BLaER1 treated with 17β-estradiol and CSF1 and Interleukin-3, amounts not matched to agents 10 nM and 100 nM (cell line): Measurements from ENCODE around the gene DCDC1.

Experiments used
- H3K27ac ChIP-seq, 11 experiments: shearing (Covaris generic); formaldehyde crosslinking; 2 replicates each; pipeline ENCODE4 v1.8.1; 2022
- H3K27me3 ChIP-seq, 11 experiments: shearing (Covaris generic); formaldehyde crosslinking; 2 replicates each; pipeline ENCODE4 v1.8.1; 2022
- H3K36me3 ChIP-seq, 11 experiments: shearing (Covaris generic); formaldehyde crosslinking; 2 replicates each; pipeline ENCODE4 v1.8.1; 2022
- H3K4me1 ChIP-seq, 10 experiments: shearing (Covaris generic); formaldehyde crosslinking; 2 replicates each; pipeline ENCODE4 v1.8.1; 2022
- H3K4me2 ChIP-seq, 11 experiments: shearing (Covaris generic); formaldehyde crosslinking; 2 replicates each; pipeline ENCODE4 v1.8.1; 2022
- H3K4me3 ChIP-seq, 10 experiments: shearing (Covaris generic); formaldehyde crosslinking; 2 replicates each; pipeline ENCODE4 v1.8.1; 2022
- H3K9ac ChIP-seq, 11 experiments: shearing (Covaris generic); formaldehyde crosslinking; 2 replicates each; pipeline ENCODE4 v1.8.1; 2022
- H3K9me3 ChIP-seq, 11 experiments: shearing (Covaris generic); formaldehyde crosslinking; replicated peaks in 1 of 11; 2 replicates each; pipeline ENCODE4 v1.8.1; 2022
- H4K20me1 ChIP-seq, 11 experiments: shearing (Covaris generic); formaldehyde crosslinking; 2 replicates each; pipeline ENCODE4 v1.8.1; 2022
- Cebpa-rat ChIP-seq, 11 experiments: shearing (Covaris generic); IDR thresholded peaks; 2 replicates each; pipeline ENCODE4 v1.8.1; 2022

Gene DCDC1

GRCh38 chr11:30991376-30991775 is 378.2 kb downstream of the DCDC1 start:
- Histone ChIP-seq H3K27ac (no peak overlapping the region), H3K36me3 (no peaks in the 10 kb centered on the region), H3K9me3 (no peaks in the 10 kb centered on the region), H3K4me1 (no peaks in the 10 kb centered on the region), H3K27me3 (no peaks in the 10 kb centered on the region), H3K9ac (no peak overlapping the region), H4K20me1 (no peaks in the 10 kb centered on the region), H3K4me2 (no peak overlapping the region), H3K4me3 (no peak overlapping the region)
- no peak for TF ChIP-seq Cebpa-rat (IDR thresholded peaks at IDR 0.05)

GRCh38 chr11:30990625-30991296 is 378.8 kb downstream of the DCDC1 start:
- H3K4me2 ChIP-seq, result no peak overlapping the region
- no peak overlapping the region for H3K27ac ChIP-seq
- no peak overlapping the region for H3K4me3 ChIP-seq
- H3K9ac ChIP-seq, result no peak overlapping the region
- H3K9me3 ChIP-seq, result no peaks in the 10 kb centered on the region
- no peaks in the 10 kb centered on the region for H3K36me3 ChIP-seq
- H3K27me3 ChIP-seq, result no peaks in the 10 kb centered on the region
- no peak for TF ChIP-seq Cebpa-rat (IDR thresholded peaks at IDR 0.05)
- H3K4me1 ChIP-seq, result no peaks in the 10 kb centered on the region
- no peaks in the 10 kb centered on the region for H4K20me1 ChIP-seq

- no peak overlapping the region for H3K9ac ChIP-seq
- no peaks in the 10 kb centered on the region for H3K27me3 ChIP-seq
- H3K27ac ChIP-seq, result no peak overlapping the region
- no peaks in the 10 kb centered on the region for H3K9me3 ChIP-seq
- no peaks in the 10 kb centered on the region for H3K4me1 ChIP-seq
- no peaks in the 10 kb centered on the region for H3K36me3 ChIP-seq
- no peak for TF ChIP-seq Cebpa-rat (IDR thresholded peaks at IDR 0.05)
- H3K4me3 ChIP-seq, result no peak overlapping the region
- H4K20me1 ChIP-seq, result no peaks in the 10 kb centered on the region
- H3K4me2 ChIP-seq, result no peak overlapping the region
These were observed 381.7 kb downstream of the DCDC1 start for GRCh38 chr11:30987819-30988218.

DNA sequence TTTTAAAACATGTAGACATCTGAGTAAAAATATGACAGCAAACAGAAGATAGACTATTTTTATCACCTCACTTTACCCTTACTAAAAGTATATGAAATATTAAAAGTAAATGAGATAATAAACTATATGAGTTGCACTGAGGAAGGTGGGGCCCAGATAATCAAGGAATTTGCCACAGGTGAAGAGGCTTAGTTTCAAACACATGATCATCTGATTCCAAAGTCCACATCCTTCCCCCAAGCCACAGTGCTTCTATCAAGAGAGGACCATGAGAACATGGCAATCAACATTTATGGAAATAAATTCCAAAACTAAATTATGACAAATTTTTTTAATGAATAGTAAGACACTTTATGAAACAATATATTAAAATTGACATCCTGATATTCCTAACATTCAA is 384.0 kb downstream of the DCDC1 start:
- Histone ChIP-seq H4K20me1 (no peaks in the 10 kb centered on the region), H3K4me1 (no peaks in the 10 kb centered on the region), H3K27me3 (no peaks in the 10 kb centered on the region), H3K9ac (no peak overlapping the region), H3K4me2 (no peak overlapping the region), H3K27ac (no peak overlapping the region), H3K9me3 (no peaks in the 10 kb centered on the region), H3K4me3 (no peak overlapping the region), H3K36me3 (no peaks in the 10 kb centered on the region)
- no peak for TF ChIP-seq Cebpa-rat (IDR thresholded peaks at IDR 0.05)

DNA sequence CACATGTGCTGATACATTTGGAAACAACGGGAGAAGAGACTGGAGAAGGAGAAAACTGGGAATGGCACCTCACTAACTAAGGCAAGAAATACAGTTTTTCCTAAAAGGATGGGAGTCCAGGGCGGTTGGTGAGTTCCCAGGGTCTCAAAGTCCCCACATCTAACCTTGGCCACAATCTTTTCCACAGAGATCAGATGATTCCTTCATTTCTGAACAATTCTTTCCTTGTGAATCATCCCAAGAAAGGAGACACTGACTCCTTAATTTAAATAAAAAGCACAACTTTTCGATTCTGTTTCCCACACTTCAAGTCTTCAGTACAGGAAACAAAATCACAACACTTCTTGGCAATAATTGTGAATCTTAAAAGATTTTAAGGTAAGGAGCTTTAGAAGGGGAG is 384.7 kb downstream of the DCDC1 start:
- H3K4me2 ChIP-seq, result no peak overlapping the region
- TF ChIP-seq Cebpa-rat (IDR thresholded peaks at IDR 0.05), result no peak
- no peak overlapping the region for H3K9ac ChIP-seq
- H3K27ac ChIP-seq, result no peak overlapping the region
- H4K20me1 ChIP-seq, result no peaks in the 10 kb centered on the region
- no peaks in the 10 kb centered on the region for H3K9me3 ChIP-seq
- H3K36me3 ChIP-seq, result no peaks in the 10 kb centered on the region
- no peaks in the 10 kb centered on the region for H3K4me1 ChIP-seq
- H3K27me3 ChIP-seq, result no peaks in the 10 kb centered on the region
- no peak overlapping the region for H3K4me3 ChIP-seq

DNA sequence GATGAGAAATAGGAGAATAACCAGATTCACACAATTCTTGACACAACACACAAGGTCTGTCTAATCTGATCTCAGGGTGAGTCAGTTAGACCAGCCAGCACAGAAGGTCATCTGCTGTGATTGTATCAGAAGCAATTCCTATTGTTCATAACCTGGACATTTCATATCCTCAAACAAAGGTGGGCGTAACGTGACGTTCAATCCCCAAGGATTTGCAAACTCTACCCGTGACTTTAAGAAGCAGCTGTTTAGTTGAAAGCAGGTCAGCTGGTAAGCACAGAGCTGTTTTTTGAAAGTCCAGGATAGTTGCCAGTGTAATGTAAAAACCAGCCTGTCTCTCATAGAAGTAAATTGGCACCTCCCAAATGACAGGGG is 385.1 kb downstream of the DCDC1 start:
- no peak overlapping the region for H3K9ac ChIP-seq
- H3K4me3 ChIP-seq, result no peak overlapping the region
- no peaks in the 10 kb centered on the region for H4K20me1 ChIP-seq
- TF ChIP-seq Cebpa-rat (IDR thresholded peaks at IDR 0.05), result no peak
- no peaks in the 10 kb centered on the region for H3K9me3 ChIP-seq
- H3K27ac ChIP-seq, result no peak overlapping the region
- H3K36me3 ChIP-seq, result no peaks in the 10 kb centered on the region
- H3K4me1 ChIP-seq, result no peaks in the 10 kb centered on the region
- no peaks in the 10 kb centered on the region for H3K27me3 ChIP-seq
- no peak overlapping the region for H3K4me2 ChIP-seq

GRCh38 chr11:30983776-30984441 is 385.6 kb downstream of the DCDC1 start:
- H3K4me1 ChIP-seq, result no peaks in the 10 kb centered on the region
- no peak overlapping the region for H3K4me3 ChIP-seq
- no peaks in the 10 kb centered on the region for H3K27me3 ChIP-seq
- H3K9me3 ChIP-seq, result no peaks in the 10 kb centered on the region
- H4K20me1 ChIP-seq, result no peaks in the 10 kb centered on the region
- no peak overlapping the region for H3K27ac ChIP-seq
- no peak for TF ChIP-seq Cebpa-rat (IDR thresholded peaks at IDR 0.05)
- H3K4me2 ChIP-seq, result no peak overlapping the region
- H3K36me3 ChIP-seq, result no peaks in the 10 kb centered on the region
- no peak overlapping the region for H3K9ac ChIP-seq

GRCh38 chr11:30983143-30983542 is 386.4 kb downstream of the DCDC1 start:
- Histone ChIP-seq H3K9me3 (no peaks in the 10 kb centered on the region), H3K4me1 (no peaks in the 10 kb centered on the region), H3K36me3 (no peaks in the 10 kb centered on the region), H3K27me3 (no peaks in the 10 kb centered on the region), H3K27ac (no peak overlapping the region), H3K4me2 (no peak overlapping the region), H3K9ac (no peak overlapping the region), H3K4me3 (no peak overlapping the region), H4K20me1 (no peaks in the 10 kb centered on the region)
- no peak for TF ChIP-seq Cebpa-rat (IDR thresholded peaks at IDR 0.05)

DNA sequence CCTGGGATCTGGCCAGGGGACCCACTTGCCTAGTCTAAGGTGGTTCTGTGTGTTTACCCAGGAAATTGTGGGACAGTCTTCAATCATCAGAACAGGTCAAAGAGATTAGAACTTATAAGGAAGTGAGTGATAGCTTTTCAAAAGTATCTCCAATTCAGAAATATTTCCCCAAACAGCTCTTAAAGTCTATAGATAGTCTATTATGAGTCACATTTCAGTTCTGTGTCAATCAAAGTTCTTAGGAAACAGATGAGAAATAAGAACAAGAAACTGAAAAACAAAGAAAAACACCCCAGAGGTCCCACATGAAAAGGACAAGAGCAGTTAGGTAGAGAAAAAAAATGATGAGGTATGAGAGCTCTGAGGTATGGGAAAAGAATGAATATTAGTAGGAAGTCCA is 402.0 kb downstream of the DCDC1 start:
- Histone ChIP-seq H3K36me3 (no peaks in the 10 kb centered on the region), H3K27me3 (no peaks in the 10 kb centered on the region), H3K4me2 (no peak overlapping the region), H3K4me1 (no peaks in the 10 kb centered on the region), H3K9ac (no peak overlapping the region), H3K9me3 (peaks cover 0 to 10% (median under 1%) of the 10 kb centered on the region in 11 experiments; a peak in 4 of 22 replicates), H3K4me3 (no peak overlapping the region), H4K20me1 (no peaks in the 10 kb centered on the region; a peak in 1 of 22 replicates), H3K27ac (no peak overlapping the region)
- no peak for TF ChIP-seq Cebpa-rat (IDR thresholded peaks at IDR 0.05)

DNA sequence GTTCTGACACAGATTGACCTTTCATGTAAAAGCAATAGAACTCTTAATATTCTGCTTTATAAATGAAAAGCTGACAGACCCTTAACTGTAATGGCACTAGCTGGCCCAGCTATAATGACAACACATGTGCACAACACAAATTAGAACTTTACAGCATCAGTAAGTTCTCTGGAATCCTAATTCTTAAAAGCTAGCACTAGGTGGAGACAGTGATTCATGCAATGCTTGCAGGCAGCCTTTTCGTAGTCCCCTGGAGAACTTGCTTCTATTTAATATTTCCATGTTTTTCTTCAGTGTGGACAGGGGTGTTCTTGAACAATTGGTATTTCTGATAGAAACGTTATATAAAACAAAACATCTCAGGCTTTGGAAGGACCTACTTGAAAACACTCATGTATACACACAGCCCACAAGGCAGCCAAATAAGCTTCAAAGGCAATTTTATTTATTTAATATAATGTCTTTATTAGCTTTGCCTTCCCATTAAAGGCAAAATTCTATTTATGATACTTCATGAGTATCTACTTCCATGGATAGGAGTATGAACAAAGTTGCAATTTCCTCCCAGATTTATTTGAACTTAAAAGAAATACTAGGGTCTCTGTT is 409.0 kb downstream of the DCDC1 start:
- Histone ChIP-seq H4K20me1 (no peaks in the 10 kb centered on the region), H3K9ac (no peak overlapping the region), H3K9me3 (no peaks in the 10 kb centered on the region), H3K4me2 (no peak overlapping the region), H3K27me3 (no peaks in the 10 kb centered on the region), H3K36me3 (no peaks in the 10 kb centered on the region), H3K4me3 (no peak overlapping the region), H3K27ac (no peak overlapping the region), H3K4me1 (no peaks in the 10 kb centered on the region)
- no peak for TF ChIP-seq Cebpa-rat (IDR thresholded peaks at IDR 0.05)
